Activated CD8-positive, alpha-beta memory T cell treated with anti-CD3 and anti-CD28 coated beads for 4 hours (primary cell): ENCODE results near the gene CHML.

Experiments
- DNase-seq, 2 donors: peaks; one replicate each; pipeline ENCODE4 v3.0.0-alpha.2; 2020; ENCODE audit warnings: low read depth in 2 of 2

CHML gene

DNA sequence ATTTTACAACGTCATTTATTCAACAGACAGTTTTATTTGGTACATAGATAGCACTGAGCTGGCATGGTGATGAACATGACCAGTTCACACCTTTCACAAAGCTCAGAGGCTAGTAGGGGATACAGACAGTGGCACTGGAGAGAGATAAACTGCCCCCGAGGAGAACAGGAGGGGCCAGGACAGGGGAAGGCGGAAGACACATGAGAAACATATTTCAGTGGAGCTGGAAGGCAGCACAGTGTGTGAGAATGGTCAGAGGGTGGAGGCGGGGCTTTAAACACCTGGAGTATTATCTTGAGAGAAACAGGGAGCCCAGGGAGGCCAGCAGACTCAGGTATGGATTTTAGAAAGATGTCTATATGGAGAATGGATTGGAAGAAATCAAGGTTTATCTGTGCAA is 49.5 kb downstream of the CHML start:
- DNase-seq, result no peak
